Measurements from ENCODE around the gene SPACA6.

DNA sequence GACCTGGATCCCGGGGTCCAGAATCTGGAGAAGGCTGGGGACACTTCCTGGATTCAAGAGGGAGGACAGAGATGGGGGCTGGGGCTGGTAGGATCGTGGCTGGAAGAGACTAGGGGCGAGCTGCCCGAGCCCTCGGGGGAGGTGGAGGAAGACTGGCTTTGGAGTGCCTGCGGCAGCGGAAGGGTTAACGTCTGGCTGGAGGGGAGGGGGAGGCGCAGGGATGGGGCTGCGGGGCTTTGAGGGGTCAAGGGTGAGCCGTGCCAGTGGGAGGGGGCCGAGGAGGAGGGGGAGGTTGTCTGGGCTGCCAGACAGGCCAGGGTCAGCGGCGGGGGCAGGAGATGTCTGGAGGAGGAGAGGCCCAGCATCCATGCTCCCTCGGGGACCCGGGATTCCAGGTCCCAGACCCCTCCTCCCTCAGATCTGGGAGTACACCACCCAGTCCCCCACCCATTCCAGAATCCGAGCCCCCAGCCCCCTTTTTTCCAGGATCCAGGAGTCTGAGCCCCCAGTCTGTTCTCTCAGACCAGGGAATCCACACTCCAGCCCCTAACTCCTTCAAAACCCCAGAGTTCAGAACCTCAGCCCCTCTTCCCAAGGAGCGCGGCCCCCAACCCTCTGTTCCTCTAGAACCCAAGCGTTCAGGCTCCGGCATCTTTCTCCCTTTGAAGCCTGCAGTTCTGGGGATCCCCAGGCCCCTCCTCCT lies 3.2 kb upstream of the SPACA6 start:
- TF ChIP-seq, protein P1, sequence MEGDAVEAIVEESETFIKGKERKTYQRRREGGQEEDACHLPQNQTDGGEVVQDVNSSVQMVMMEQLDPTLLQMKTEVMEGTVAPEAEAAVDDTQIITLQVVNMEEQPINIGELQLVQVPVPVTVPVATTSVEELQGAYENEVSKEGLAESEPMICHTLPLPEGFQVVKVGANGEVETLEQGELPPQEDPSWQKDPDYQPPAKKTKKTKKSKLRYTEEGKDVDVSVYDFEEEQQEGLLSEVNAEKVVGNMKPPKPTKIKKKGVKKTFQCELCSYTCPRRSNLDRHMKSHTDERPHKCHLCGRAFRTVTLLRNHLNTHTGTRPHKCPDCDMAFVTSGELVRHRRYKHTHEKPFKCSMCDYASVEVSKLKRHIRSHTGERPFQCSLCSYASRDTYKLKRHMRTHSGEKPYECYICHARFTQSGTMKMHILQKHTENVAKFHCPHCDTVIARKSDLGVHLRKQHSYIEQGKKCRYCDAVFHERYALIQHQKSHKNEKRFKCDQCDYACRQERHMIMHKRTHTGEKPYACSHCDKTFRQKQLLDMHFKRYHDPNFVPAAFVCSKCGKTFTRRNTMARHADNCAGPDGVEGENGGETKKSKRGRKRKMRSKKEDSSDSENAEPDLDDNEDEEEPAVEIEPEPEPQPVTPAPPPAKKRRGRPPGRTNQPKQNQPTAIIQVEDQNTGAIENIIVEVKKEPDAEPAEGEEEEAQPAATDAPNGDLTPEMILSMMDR (IDR thresholded peaks at IDR 0.05), result no peak
- TF ChIP-seq ZFX (IDR thresholded peaks at IDR 0.05; ENCODE audit: borderline replicate concordance), result no peak
